Measurements from ENCODE around the gene OGDHL.
A peak's percentile ranks its signal among the peaks of the same experiment; 100 is the strongest.
"Not testable (repeated sequence)": the region's sequence is repeated elsewhere in the genome, so short reads cannot be mapped to it uniquely, and the experiment has no call there.

The OGDHL gene

GRCh38 chr10:49761789-49762565, at the start of gene OGDHL:
TSS of gene OGDHL (minus strand) at chr10:49762323. CDS start at chr10:49758592, 3,731 bp downstream.
- peak in 6 of 14 donors; percentile 4 to 75 (median 42) for DNase-seq

- no peak for DNase-seq
Observed at GRCh38 chr10:49803988-49804387, 41.9 kb upstream of the OGDHL start.

- no peak for DNase-seq
Observed at GRCh38 chr10:49798275-49798674, 36.2 kb upstream of the OGDHL start.

GRCh38 chr10:49791100-49791499, 29.0 kb upstream of the OGDHL start:
- no peak for DNase-seq

GRCh38 chr10:49784681-49785080, 22.6 kb upstream of the OGDHL start:
- DNase-seq: no peak

GRCh38 chr10:49783645-49784044, 21.5 kb upstream of the OGDHL start:
- no peak for DNase-seq

- DNase-seq: no peak
Observed at GRCh38 chr10:49781247-49781646, 19.1 kb upstream of the OGDHL start.

- no peak for DNase-seq
Observed at GRCh38 chr10:49778197-49778596, 16.1 kb upstream of the OGDHL start.

GRCh38 chr10:49776851-49777250, 14.7 kb upstream of the OGDHL start:
- peak in 1 of 14 donors; percentile 66 for DNase-seq

- DNase-seq: no peak
Observed at GRCh38 chr10:49775014-49775413, 12.9 kb upstream of the OGDHL start.

GRCh38 chr10:49772944-49773343, 10.8 kb upstream of the OGDHL start:
- not testable (repeated sequence) for DNase-seq

GRCh38 chr10:49771046-49771445, 8.9 kb upstream of the OGDHL start:
- DNase-seq: not testable (repeated sequence)

GRCh38 chr10:49769692-49770091, 7.6 kb upstream of the OGDHL start:
- no peak for DNase-seq

- DNase-seq: no peak
Observed at GRCh38 chr10:49768731-49769130, 6.6 kb upstream of the OGDHL start.

GRCh38 chr10:49768329-49768728, 6.2 kb upstream of the OGDHL start:
- no peak for DNase-seq

GRCh38 chr10:49767752-49768151, 5.6 kb upstream of the OGDHL start:
- DNase-seq: no peak

- DNase-seq: no peak
Observed at GRCh38 chr10:49766484-49766883, 4.4 kb upstream of the OGDHL start.

- no peak for DNase-seq
Observed at GRCh38 chr10:49762566-49762877, 399 bp upstream of the OGDHL start.

GRCh38 chr10:49761201-49761788, 828 bp downstream of the OGDHL start:
- DNase-seq: no peak

GRCh38 chr10:49760789-49761188, 1.3 kb downstream of the OGDHL start:
- DNase-seq: no peak

GRCh38 chr10:49759787-49760551, 2.2 kb downstream of the OGDHL start:
- no peak for DNase-seq

GRCh38 chr10:49758249-49758930, 3.7 kb downstream of the OGDHL start:
- DNase-seq: peak in 1 of 14 donors; percentile 21

GRCh38 chr10:49756641-49757040, 5.5 kb downstream of the OGDHL start:
- DNase-seq: no peak

Measured in C1 segment of cervical spinal cord (tissue), 14 donors.